Neural progenitor cell (in vitro differentiated cells): ENCODE results near the gene RNU6-8. TPM values are rescaled to one million over a fixed set of nuclear protein-coding genes. Genes with fewer than 3 reads are reported as not detected.

Source experiments
- DNase-seq: peaks from one replicate; pipeline ENCODE4 v3.0.0-alpha.2; 2016; ENCODE audit warnings: low spot score
- H2AFZ ChIP-seq: fragments of 200-600 bp; sonication (generic); replicated peaks from 2 replicates; pipeline ENCODE4 v1.6.1; 2016; ENCODE audit warnings: antibody characterized with exemption
- H3F3A ChIP-seq: fragments of 200-600 bp; sonication (generic); 2 replicates; pipeline ENCODE4 v1.6.1; 2016; ENCODE audit warnings: antibody characterized with exemption, low read depth
- H3K27ac ChIP-seq: fragments of 200-600 bp; sonication (generic); 2 replicates; pipeline ENCODE4 v1.5.1; 2016; ENCODE audit warnings: mild to moderate bottlenecking
- H3K27me3 ChIP-seq: fragments of 200-600 bp; sonication (generic); 2 replicates; pipeline ENCODE4 v1.6.1; 2016; ENCODE audit warnings: mild to moderate bottlenecking, moderate library complexity
- H3K36me3 ChIP-seq: fragments of 200-600 bp; sonication (generic); 2 replicates; pipeline ENCODE4 v1.5.1; 2016
- H3K4me1 ChIP-seq: fragments of 200-600 bp; sonication (generic); 2 replicates; pipeline ENCODE4 v1.6.1; 2016; ENCODE audit warnings: mixed run types
- H3K4me2 ChIP-seq: fragments of 200-600 bp; sonication (generic); 2 replicates; pipeline ENCODE4 v1.6.1; 2016
- H3K4me3 ChIP-seq: fragments of 200-600 bp; sonication (generic); 2 replicates; pipeline ENCODE4 v1.5.1; 2016
- H3K79me2 ChIP-seq: fragments of 200-600 bp; sonication (generic); 2 replicates; pipeline ENCODE4 v1.6.1; 2016; ENCODE audit warnings: low read depth
- H3K9ac ChIP-seq: fragments of 200-600 bp; sonication (generic); 2 replicates; pipeline ENCODE4 v1.6.1; 2016
- H3K9me3 ChIP-seq: fragments of 200-600 bp; sonication (generic); 2 replicates; pipeline ENCODE4 v1.5.1; 2016; ENCODE audit warnings: low read depth
- H4K20me1 ChIP-seq: fragments of 200-600 bp; sonication (generic); 2 replicates; pipeline ENCODE4 v1.6.1; 2016; ENCODE audit warnings: low read depth
- H3K27ac Mint-ChIP-seq: 3 replicates; pipeline ENCODE4 v1.8.0; 2021; ENCODE audit warnings: mixed read lengths
- H3K27me3 Mint-ChIP-seq: 2 replicates; pipeline ENCODE4 v1.8.0; 2022; ENCODE audit warnings: low read depth, mild to moderate bottlenecking, inconsistent platforms, moderate library complexity, mixed read lengths; ENCODE audit not compliant: insufficient read depth
- H3K36me3 Mint-ChIP-seq: 3 replicates; pipeline ENCODE4 v1.8.0; 2021; ENCODE audit warnings: mixed read lengths
- H3K4me1 Mint-ChIP-seq: 3 replicates; pipeline ENCODE4 v1.8.0; 2021; ENCODE audit warnings: mixed read lengths
- H3K4me3 Mint-ChIP-seq: 3 replicates; pipeline ENCODE4 v1.8.0; 2021; ENCODE audit warnings: mild to moderate bottlenecking, moderate library complexity, mixed read lengths
- H3K9me3 Mint-ChIP-seq: 3 replicates; pipeline ENCODE4 v1.8.0; 2020; ENCODE audit warnings: mixed read lengths
- EZH2 ChIP-seq: fragments of 200-600 bp; sonication (generic); IDR thresholded peaks from 2 replicates; pipeline ENCODE4 v1.6.1; 2017; ENCODE audit warnings: antibody characterized with exemption, mild to moderate bottlenecking, moderate library complexity
- EZH2phosphoT487 ChIP-seq: fragments of 200-600 bp; sonication (generic); IDR thresholded peaks from 2 replicates; pipeline ENCODE4 v1.6.1; 2017; ENCODE audit warnings: antibody characterized with exemption
- total RNA-seq: library from RNA; depleted of rRNA; stranded (reverse); fragments of >200 nt; gene quantifications from 2 replicates; pipeline ENCODE4 v1.2.3, GENCODE V29; 2015; ENCODE audit warnings: low replicate concordance
- TF ChIP-seq, protein P1 (sequence below): fragments of 200-600 bp; sonication (generic); IDR thresholded peaks from 2 replicates; pipeline ENCODE4 v1.5.1; 2017; ENCODE audit warnings: antibody characterized with exemption, mild to moderate bottlenecking

Gene RNU6-8
- total RNA-seq, 1 donor from 2014 or later, result not detected

DNA sequence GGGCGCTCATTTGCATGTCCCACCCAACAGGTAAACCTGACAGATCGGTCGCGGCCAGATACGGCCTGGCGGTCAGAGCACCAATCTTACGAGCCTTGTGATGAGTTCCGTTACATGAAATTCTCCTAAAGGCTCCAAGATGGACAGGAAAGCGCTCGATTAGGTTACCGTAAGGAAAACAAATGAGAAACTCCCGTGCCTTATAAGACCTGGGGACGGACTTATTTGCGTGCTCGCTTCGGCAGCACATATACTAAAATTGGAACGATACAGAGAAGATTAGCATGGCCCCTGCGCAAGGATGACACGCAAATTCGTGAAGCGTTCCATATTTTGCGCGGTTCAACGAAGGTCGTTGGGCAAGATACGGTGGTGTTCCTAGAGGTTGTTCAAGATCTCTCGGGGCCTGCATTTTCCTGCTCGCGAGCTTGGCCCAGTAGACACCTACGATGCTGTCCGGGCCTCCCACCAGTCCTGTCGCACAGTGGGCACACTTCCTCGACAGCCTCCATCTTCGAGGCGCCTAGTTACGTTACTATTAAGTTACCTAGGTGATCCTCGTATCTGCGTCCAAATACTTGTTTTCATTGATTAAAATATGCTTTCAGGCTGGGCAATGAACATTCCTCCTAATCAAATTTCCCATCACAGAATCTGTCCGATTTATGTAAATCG is 1.1 kb downstream of the RNU6-8 start, which contains the start of gene RNU6-7:
Gene RNU6-7, plus strand, starts transcription at position 230 of the 675 bp plus-strand sequence.
- Histone ChIP-seq H3K9ac (peak within 1 kb of the TSS; percentile 70), H3K4me2 (peak within 1 kb of the TSS; percentile 90), H3K4me3 (peak within 1 kb of the TSS; percentile 75), H3F3A (peaks cover 28% of the 10 kb centered on the region), H3K9me3 (no peaks in the 10 kb centered on the region), H3K4me1 (peaks cover 5% of the 10 kb centered on the region), H3K27ac (peak within 1 kb of the TSS; percentile 74), H4K20me1 (peaks cover 4% of the 10 kb centered on the region), H2AFZ (peak within 1 kb of the TSS; percentile 89), H3K79me2 (no peaks in the 10 kb centered on the region), H3K27me3 (peaks cover 18% of the 10 kb centered on the region), H3K36me3 (no peaks in the 10 kb centered on the region)
- peak; percentile 66 for DNase-seq
- Mint-ChIP-seq H3K4me1 (peaks cover 15% of the 10 kb centered on the region), H3K27ac (peak within 1 kb of the TSS; percentile 100), H3K9me3 (no peaks in the 10 kb centered on the region), H3K36me3 (no peaks in the 10 kb centered on the region), H3K27me3 (peaks cover 10% of the 10 kb centered on the region), H3K4me3 (peak within 1 kb of the TSS; percentile 98)
- TF ChIP-seq EZH2phosphoT487 (no peak), EZH2 (no peak)
- TF ChIP-seq, protein P1, sequence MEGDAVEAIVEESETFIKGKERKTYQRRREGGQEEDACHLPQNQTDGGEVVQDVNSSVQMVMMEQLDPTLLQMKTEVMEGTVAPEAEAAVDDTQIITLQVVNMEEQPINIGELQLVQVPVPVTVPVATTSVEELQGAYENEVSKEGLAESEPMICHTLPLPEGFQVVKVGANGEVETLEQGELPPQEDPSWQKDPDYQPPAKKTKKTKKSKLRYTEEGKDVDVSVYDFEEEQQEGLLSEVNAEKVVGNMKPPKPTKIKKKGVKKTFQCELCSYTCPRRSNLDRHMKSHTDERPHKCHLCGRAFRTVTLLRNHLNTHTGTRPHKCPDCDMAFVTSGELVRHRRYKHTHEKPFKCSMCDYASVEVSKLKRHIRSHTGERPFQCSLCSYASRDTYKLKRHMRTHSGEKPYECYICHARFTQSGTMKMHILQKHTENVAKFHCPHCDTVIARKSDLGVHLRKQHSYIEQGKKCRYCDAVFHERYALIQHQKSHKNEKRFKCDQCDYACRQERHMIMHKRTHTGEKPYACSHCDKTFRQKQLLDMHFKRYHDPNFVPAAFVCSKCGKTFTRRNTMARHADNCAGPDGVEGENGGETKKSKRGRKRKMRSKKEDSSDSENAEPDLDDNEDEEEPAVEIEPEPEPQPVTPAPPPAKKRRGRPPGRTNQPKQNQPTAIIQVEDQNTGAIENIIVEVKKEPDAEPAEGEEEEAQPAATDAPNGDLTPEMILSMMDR, result no peak

DNA sequence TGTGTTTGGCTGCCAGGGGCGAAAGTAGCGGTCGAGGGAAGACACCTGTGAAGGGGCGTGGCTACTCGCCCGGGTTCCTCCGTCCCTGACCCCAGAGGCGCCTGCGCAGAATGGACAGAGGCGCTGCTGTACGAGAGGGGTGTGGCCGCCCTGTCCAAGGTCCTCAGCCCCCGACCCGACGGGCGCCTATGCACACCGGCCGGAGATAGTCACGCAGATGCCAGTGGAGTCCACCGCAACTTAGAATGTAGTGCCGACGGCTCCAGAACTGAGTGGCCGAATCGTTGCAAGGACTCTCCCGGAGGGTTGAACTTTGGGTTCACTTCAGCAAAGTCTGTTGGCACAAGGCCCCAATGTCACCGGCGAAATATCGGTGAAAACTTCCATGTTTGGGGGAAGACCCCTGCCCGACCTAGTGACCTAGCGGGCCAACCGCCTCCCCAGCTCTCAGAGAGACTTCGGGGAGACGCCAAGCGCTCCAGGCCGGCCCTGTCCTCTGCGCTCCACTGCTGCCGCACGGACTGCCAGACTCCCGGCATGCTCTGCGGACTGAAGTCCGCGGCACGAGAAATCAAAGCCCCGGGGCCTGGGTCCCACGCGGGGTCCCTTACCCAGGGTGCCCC is 1.8 kb downstream of the RNU6-8 start:
- Histone ChIP-seq H3K9ac (peak overlapping the region; percentile 70), H3K4me2 (peak overlapping the region; percentile 90), H2AFZ (peak overlapping the region; percentile 89), H3K4me3 (peak overlapping the region; percentile 75), H3K27me3 (peaks cover 18% of the 10 kb centered on the region), H3K9me3 (no peaks in the 10 kb centered on the region), H3F3A (peaks cover 28% of the 10 kb centered on the region), H4K20me1 (peaks cover 4% of the 10 kb centered on the region), H3K79me2 (no peaks in the 10 kb centered on the region), H3K36me3 (no peaks in the 10 kb centered on the region), H3K27ac (peak overlapping the region; percentile 74), H3K4me1 (peaks cover 5% of the 10 kb centered on the region)
- peaks cover 15% of the 10 kb centered on the region for H3K4me1 Mint-ChIP-seq
- TF ChIP-seq, protein P1, result no peak
- TF ChIP-seq EZH2phosphoT487, result no peak
- peak; percentile 30 for TF ChIP-seq EZH2
- H3K36me3 Mint-ChIP-seq, result no peaks in the 10 kb centered on the region
- H3K27ac Mint-ChIP-seq, result peak overlapping the region; percentile 100
- H3K27me3 Mint-ChIP-seq, result peaks cover 10% of the 10 kb centered on the region
- H3K9me3 Mint-ChIP-seq, result no peaks in the 10 kb centered on the region
- peak overlapping the region; percentile 98 for H3K4me3 Mint-ChIP-seq
- peak; percentile 98 for DNase-seq

DNA sequence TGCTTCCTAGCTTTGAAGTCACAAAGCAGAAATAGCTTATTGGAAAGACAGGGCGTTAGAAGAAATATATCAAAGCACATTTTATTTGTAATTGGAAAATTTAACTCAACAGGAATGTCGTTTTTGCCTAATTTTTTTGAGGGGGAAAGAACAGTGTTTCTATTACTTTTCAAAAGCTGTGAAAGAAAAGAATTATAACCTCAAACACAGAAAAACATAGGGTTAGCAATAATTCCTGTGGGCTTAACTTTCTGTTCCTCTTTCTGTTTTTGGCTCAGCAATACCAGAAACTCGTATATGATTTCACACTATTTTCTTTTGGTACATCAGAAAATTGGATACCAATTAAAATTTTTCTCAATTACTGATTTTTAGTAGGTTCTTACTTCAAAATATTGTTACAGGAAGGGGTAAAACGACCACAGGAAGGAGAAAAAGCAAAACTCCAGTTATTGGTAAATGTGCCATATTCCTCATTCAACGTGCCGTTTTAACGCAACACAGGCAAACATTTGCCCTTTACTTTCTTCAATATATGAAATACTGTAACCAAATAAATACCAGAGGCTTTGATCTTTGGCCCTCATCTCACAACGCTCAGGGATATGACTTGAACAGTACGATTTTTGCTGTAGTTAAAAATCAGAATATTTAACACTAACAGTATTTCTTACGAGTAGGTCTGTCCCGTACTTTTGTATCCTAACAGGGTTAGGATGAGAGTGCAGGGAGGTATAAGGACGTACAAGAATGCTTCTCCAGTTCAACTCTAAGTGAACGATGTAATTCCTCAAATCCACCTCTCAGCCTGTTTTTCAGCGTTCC is 2.5 kb downstream of the RNU6-8 start:
- Histone ChIP-seq H3F3A (peaks cover 28% of the 10 kb centered on the region), H4K20me1 (peaks cover 4% of the 10 kb centered on the region), H3K27me3 (peaks cover 18% of the 10 kb centered on the region), H3K27ac (no peak overlapping the region), H3K79me2 (no peaks in the 10 kb centered on the region), H3K4me2 (peak overlapping the region; percentile 90), H3K36me3 (no peaks in the 10 kb centered on the region), H3K4me3 (peak overlapping the region; percentile 75), H3K9ac (no peak overlapping the region), H3K4me1 (peaks cover 5% of the 10 kb centered on the region), H3K9me3 (no peaks in the 10 kb centered on the region), H2AFZ (peak overlapping the region; percentile 89)
- Mint-ChIP-seq H3K27ac (no peak overlapping the region), H3K4me3 (peak overlapping the region; percentile 98), H3K4me1 (peaks cover 12% of the 10 kb centered on the region), H3K27me3 (peaks cover 10% of the 10 kb centered on the region), H3K36me3 (no peaks in the 10 kb centered on the region), H3K9me3 (no peaks in the 10 kb centered on the region)
- DNase-seq, result no peak
- TF ChIP-seq EZH2, result peak; percentile 4
- TF ChIP-seq, protein P1, result no peak
